RWPE1 (cell line): ENCODE data around the gene RGS18.

Source experiments
- CTCF ChIA-PET: fragments of 350-600 bp; sonication (Branson Sonifier 250); formaldehyde crosslinking; extraction: SDS; loops from one replicate; lab custom pipeline; 2021; lab: Yijun Ruan, JAX
- POLR2A ChIA-PET: fragments of 400-600 bp; formaldehyde crosslinking; extraction: SDS; loops from one replicate; lab custom pipeline; 2020; ENCODE audit warnings: antibody characterized with exemption; ENCODE audit not compliant: low non-redundant PET; lab: Yijun Ruan, JAX
- DNase-seq: peaks from one replicate; pipeline ENCODE4 v3.0.0; 2012; ENCODE audit warnings: low spot score
- H3K27ac ChIP-seq: fragments of 450-650 bp; 2 replicates; pipeline ENCODE4 v1.5.1; 2017
- CTCF ChIP-seq: fragments of 450-650 bp; conservative IDR thresholded peaks from 2 replicates; pipeline ENCODE4 v1.5.1; 2017; ENCODE audit warnings: low read depth, mild to moderate bottlenecking

RGS18 gene

GRCh38 chr1:192170196-192170984 is 12.1 kb downstream of the RGS18 start:
- no peak for DNase-seq
- CTCF ChIA-PET: interaction anchor here (0.6 to 0.7 kb wide), 2 partner anchors 9 to 1017 kb away, joined by 3 to 4 read pairs; no protein-coding TSS in a partner anchor
- no peak overlapping the region for H3K27ac ChIP-seq
- POLR2A ChIA-PET: no interaction called here
- TF ChIP-seq CTCF: no peak

DNA sequence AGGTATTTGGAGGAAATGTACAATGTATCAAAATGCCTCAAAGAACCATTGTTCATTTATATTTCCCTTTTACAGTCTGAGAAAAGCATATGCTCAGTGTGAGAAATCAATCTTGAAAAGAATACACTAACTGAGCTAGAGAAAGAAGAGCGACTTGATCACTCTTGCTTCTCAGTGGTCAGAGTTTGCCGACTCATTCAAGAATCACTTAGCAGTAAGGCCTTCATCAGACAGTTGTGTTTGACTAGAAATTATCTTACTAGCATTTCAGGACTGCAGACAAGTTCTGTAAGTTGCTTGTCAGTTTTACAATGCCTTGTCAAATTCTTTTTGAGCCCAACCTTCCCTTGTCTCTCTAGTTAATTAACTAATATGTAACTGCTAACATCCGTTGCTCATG is 12.9 kb downstream of the RGS18 start:
- TF ChIP-seq CTCF: no peak
- H3K27ac ChIP-seq: no peak overlapping the region
- CTCF ChIA-PET: no interaction called here
- DNase-seq: no peak
- POLR2A ChIA-PET: no interaction called here

DNA sequence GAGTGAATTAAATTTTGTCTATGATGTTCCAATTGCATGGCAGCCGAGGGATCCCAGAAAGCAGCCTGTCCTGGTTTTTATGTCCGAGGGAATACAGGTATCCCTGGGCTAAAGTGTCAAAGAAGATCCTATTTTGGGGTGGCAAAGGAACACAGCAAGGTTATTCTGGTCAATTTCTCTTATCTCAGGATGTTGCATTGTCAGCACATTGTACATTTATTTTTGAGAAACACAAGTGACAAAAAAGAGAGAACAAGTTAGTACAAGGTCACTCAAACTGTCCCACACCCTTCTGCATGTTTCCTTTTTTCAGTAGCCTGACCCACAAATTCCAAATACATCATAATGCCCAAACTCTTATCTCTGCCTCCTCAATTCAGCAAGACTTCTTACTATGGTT is 17.7 kb downstream of the RGS18 start:
- CTCF ChIA-PET: no interaction called here
- POLR2A ChIA-PET: no interaction called here
- no peak for DNase-seq
- no peak for TF ChIP-seq CTCF
- H3K27ac ChIP-seq: no peak overlapping the region

DNA sequence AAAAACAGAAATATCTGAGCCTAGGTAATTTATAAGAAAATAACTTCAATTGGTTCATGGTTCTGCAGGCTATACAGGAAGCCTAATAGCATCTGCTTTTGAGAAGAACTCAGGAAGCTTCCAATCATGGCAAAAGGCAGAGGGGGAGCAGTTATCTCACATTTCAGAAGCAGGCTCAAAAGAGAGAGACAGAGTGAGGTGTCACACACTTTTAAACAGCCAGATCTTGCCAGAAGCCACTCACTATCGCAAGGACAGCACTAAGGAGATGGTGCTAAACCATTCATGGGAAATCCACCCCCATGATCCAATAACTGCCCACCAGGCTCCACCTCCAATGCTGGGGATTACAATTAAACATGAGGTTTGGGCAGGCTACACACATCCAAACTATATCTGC is 25.5 kb downstream of the RGS18 start:
- POLR2A ChIA-PET: no interaction called here
- CTCF ChIA-PET: no interaction called here
- DNase-seq: no peak
- H3K27ac ChIP-seq: no peak overlapping the region
- TF ChIP-seq CTCF: no peak

GRCh38 chr1:192186197-192186596 is 27.9 kb downstream of the RGS18 start:
- H3K27ac ChIP-seq: no peak overlapping the region
- ChIA-PET POLR2A (no interaction called here), CTCF (interaction anchor here (0.6 kb wide), 1 partner anchor 1522 kb away, joined by 3 read pairs; no protein-coding TSS in a partner anchor)
- DNase-seq: no peak
- no peak for TF ChIP-seq CTCF

DNA sequence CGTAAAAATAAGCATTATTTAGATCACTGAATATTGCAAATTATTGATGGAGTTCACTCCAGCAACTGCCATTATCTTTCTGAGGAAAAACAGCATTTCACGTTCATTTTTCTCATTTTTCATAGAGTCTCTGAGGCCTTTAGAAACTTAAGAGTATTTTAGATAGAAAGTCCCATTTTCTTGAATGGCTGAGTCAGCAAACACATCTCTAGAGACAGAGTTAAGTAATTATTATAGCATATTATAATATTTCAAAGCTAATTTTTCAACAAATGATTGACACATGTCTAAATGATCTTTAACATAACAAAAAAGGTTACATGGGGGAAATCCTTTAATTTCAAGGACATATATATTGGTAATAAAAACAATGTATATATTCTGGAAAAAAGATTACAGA is 31.8 kb downstream of the RGS18 start:
- no peak for DNase-seq
- TF ChIP-seq CTCF: no peak
- ChIA-PET CTCF (no interaction called here), POLR2A (no interaction called here)
- no peak overlapping the region for H3K27ac ChIP-seq
